MCF 10A (cell line): ENCODE data around the gene DESI2. TPM values are rescaled to one million over a fixed set of nuclear protein-coding genes. Genes with fewer than 3 reads are reported as not detected.

Source experiments
- BruUV-seq: library from RNA; stranded (reverse); fragments of 400-500 nt; replicated peaks from 2 replicates; lab custom pipeline; 2021; lab: Mats Ljungman, UMichigan
- CTCF ChIA-PET: fragments of 300-600 bp; sonication (Branson Sonifier 250); formaldehyde crosslinking; extraction: SDS; loops from one replicate; lab custom pipeline; 2021; ENCODE audit warnings: antibody characterized with exemption, inconsistent platforms; lab: Yijun Ruan, JAX
- POLR2A ChIA-PET: fragments of 300-600, 350-650 bp; sonication (Branson Sonifier 250); formaldehyde crosslinking; extraction: SDS; loops from one replicate; lab custom pipeline; 2020; ENCODE audit warnings: antibody characterized with exemption, inconsistent platforms; lab: Yijun Ruan, JAX
- DNase-seq: peaks from one replicate; pipeline ENCODE4 v3.0.0-alpha.2; 2018; ENCODE audit not compliant: unreplicated experiment
- H3K27ac Mint-ChIP-seq: one replicate; pipeline ENCODE4 v1.8.0; 2022; ENCODE audit warnings: mild to moderate bottlenecking, low read depth, mixed read lengths; ENCODE audit not compliant: unreplicated experiment
- H3K27me3 Mint-ChIP-seq: one replicate; pipeline ENCODE4 v1.8.0; 2022; ENCODE audit warnings: mixed read lengths; ENCODE audit not compliant: insufficient read depth, unreplicated experiment
- H3K36me3 Mint-ChIP-seq: one replicate; pipeline ENCODE4 v1.8.0; 2022; ENCODE audit warnings: mild to moderate bottlenecking, moderate library complexity, mixed read lengths; ENCODE audit not compliant: insufficient read depth, unreplicated experiment
- H3K4me1 Mint-ChIP-seq: one replicate; pipeline ENCODE4 v1.8.0; 2022; ENCODE audit warnings: mixed read lengths; ENCODE audit not compliant: insufficient read depth, unreplicated experiment
- H3K4me3 Mint-ChIP-seq: one replicate; pipeline ENCODE4 v1.8.0; 2022; ENCODE audit warnings: mild to moderate bottlenecking, moderate library complexity, mixed read lengths; ENCODE audit not compliant: unreplicated experiment
- H3K9me3 Mint-ChIP-seq: one replicate; pipeline ENCODE4 v1.8.0; 2022; ENCODE audit warnings: mixed read lengths; ENCODE audit not compliant: unreplicated experiment
- CTCF ChIP-seq: fragments of 200-600 bp; IDR thresholded peaks from one replicate; pipeline ENCODE4 v1.8.0; 2022; ENCODE audit warnings: antibody characterized with exemption, mild to moderate bottlenecking; ENCODE audit not compliant: unreplicated experiment
- intact Hi-C: fragments of 100-400 bp; cut with micrococcal nuclease; formaldehyde crosslinking; loops from 2 replicates; pipeline ENCODE4 v1.14.1; 2022
- total RNA-seq: library from RNA; stranded (reverse); gene quantifications from 2 replicates; pipeline ENCODE4 v1.2.3, GENCODE V29; 2022

Gene DESI2
- total RNA-seq, 1 experiment from 2014 or later, result 101 TPM

GRCh38 chr1:244705261-244706234 lies 52.6 kb downstream of the DESI2 start:
- Mint-ChIP-seq H3K27me3 (no peaks in the 10 kb centered on the region), H3K4me3 (no peak overlapping the region), H3K36me3 (peaks cover 48% of the 10 kb centered on the region), H3K4me1 (no peaks in the 10 kb centered on the region), H3K9me3 (no peaks in the 10 kb centered on the region), H3K27ac (no peak overlapping the region)
- no TSS peak for BruUV-seq
- POLR2A ChIA-PET, result no interaction called here
- intact Hi-C loops, result no loop called here
- TF ChIP-seq CTCF, result no peak
- CTCF ChIA-PET, result interaction anchor here (0.6 to 3.3 kb wide), 2 partner anchors 91 to 154 kb away, joined by 7 to 16 read pairs; no protein-coding TSS in a partner anchor
- no peak for DNase-seq

- POLR2A ChIA-PET, result interaction anchor here (1.7 kb wide), 1 partner anchor 57 kb away, joined by 4 read pairs; no protein-coding TSS in a partner anchor
- no peak for DNase-seq
- Mint-ChIP-seq H3K4me1 (no peaks in the 10 kb centered on the region), H3K27ac (no peak overlapping the region), H3K4me3 (no peak overlapping the region), H3K27me3 (no peaks in the 10 kb centered on the region), H3K9me3 (no peaks in the 10 kb centered on the region), H3K36me3 (peaks cover 34% of the 10 kb centered on the region)
- no TSS peak for BruUV-seq
- no peak for TF ChIP-seq CTCF
- CTCF ChIA-PET, result interaction anchor here (0.9 to 3.3 kb wide), 2 partner anchors 14 to 88 kb away, joined by 4 to 16 read pairs; no protein-coding TSS in a partner anchor
- intact Hi-C loops, result no loop called here
These were observed 56.1 kb downstream of the DESI2 start for GRCh38 chr1:244709076-244709475.

GRCh38 chr1:244709476-244710368 lies 56.8 kb downstream of the DESI2 start:
- no TSS peak for BruUV-seq
- no peak for DNase-seq
- no peaks in the 10 kb centered on the region for H3K27me3 Mint-ChIP-seq
- CTCF ChIA-PET, result interaction anchor here (0.5 to 0.9 kb wide), 2 partner anchors 13 to 77 kb away, joined by 3 to 4 read pairs; no protein-coding TSS in a partner anchor
- H3K4me3 Mint-ChIP-seq, result no peak overlapping the region
- POLR2A ChIA-PET, result interaction anchor here (0.5 to 1.7 kb wide), 3 partner anchors 19 to 58 kb away, joined by 3 to 4 read pairs (median 4); no protein-coding TSS in a partner anchor
- no peak for TF ChIP-seq CTCF
- H3K36me3 Mint-ChIP-seq, result peaks cover 28% of the 10 kb centered on the region
- intact Hi-C loops, result no loop called here
- H3K9me3 Mint-ChIP-seq, result no peaks in the 10 kb centered on the region
- H3K27ac Mint-ChIP-seq, result no peak overlapping the region
- no peaks in the 10 kb centered on the region for H3K4me1 Mint-ChIP-seq
